ENCODE results near the gene GRIA1. TPM values are rescaled to one million over a fixed set of nuclear protein-coding genes. Genes with fewer than 3 reads are reported as not detected.

GRIA1 gene
- total RNA-seq, 1 experiment from 2014 or later, result not detected

DNA sequence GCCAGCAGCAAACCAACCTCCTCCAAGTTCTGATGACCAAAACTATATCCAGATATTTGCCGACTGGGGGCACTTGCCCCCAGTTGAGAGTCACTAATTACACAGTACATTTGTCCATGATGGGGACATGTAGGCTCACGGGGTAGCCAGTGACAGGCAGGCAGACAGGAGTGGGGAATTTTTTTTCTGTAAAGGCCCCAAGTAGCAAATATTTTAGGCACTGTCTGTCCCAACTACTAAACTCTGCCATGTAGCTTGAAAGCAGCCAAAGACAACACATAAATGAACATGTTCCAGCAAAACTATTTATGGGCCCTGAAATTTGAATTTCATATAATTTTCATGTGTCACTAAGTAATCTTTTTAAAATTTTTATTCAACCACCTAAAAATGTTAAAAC is 80.7 kb downstream of the GRIA1 start:
- Histone ChIP-seq H3K4me3 (ENCODE audit: low read depth in 2 of 2, low read length in 2 of 2) (no peak overlapping the region), H3K4me1 (ENCODE audit: control insufficient read depth, insufficient read depth, low read length) (no peaks in the 10 kb centered on the region), H3K36me3 (ENCODE audit: control insufficient read depth, insufficient read depth, low read length) (no peaks in the 10 kb centered on the region), H3K27ac (ENCODE audit: low read length) (no peak overlapping the region), H3K27me3 (ENCODE audit: control insufficient read depth, insufficient read depth, low read length) (no peaks in the 10 kb centered on the region), H3K9me3 (ENCODE audit: control insufficient read depth, insufficient read depth, low read depth, low read length) (no peaks in the 10 kb centered on the region)
- intact Hi-C loops (cut with micrococcal nuclease; ENCODE audit: unreplicated experiment) (no loop called here), in situ Hi-C loops (cut with HindIII; ENCODE audit: low pct_unique_long_range_greater_than_20kb, low sequenced_read_pairs) (no loop called here)
- no TSS peak for BruUV-seq (replicated peaks)
- ATAC-seq, result no peak
- ChIA-PET CTCF (no interaction called here), POLR2A (no interaction called here)
- DNase-seq (ENCODE audit: low read depth, low spot score), result no peak
- TF ChIP-seq, protein P1, sequence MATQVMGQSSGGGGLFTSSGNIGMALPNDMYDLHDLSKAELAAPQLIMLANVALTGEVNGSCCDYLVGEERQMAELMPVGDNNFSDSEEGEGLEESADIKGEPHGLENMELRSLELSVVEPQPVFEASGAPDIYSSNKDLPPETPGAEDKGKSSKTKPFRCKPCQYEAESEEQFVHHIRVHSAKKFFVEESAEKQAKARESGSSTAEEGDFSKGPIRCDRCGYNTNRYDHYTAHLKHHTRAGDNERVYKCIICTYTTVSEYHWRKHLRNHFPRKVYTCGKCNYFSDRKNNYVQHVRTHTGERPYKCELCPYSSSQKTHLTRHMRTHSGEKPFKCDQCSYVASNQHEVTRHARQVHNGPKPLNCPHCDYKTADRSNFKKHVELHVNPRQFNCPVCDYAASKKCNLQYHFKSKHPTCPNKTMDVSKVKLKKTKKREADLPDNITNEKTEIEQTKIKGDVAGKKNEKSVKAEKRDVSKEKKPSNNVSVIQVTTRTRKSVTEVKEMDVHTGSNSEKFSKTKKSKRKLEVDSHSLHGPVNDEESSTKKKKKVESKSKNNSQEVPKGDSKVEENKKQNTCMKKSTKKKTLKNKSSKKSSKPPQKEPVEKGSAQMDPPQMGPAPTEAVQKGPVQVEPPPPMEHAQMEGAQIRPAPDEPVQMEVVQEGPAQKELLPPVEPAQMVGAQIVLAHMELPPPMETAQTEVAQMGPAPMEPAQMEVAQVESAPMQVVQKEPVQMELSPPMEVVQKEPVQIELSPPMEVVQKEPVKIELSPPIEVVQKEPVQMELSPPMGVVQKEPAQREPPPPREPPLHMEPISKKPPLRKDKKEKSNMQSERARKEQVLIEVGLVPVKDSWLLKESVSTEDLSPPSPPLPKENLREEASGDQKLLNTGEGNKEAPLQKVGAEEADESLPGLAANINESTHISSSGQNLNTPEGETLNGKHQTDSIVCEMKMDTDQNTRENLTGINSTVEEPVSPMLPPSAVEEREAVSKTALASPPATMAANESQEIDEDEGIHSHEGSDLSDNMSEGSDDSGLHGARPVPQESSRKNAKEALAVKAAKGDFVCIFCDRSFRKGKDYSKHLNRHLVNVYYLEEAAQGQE (IDR thresholded peaks at IDR 0.05; ENCODE audit: insufficient read depth in 1 of 2, low read depth in 2 of 2, low read length in 1 of 2), result no peak
- TF ChIP-seq TCF7L2 (IDR thresholded peaks at IDR 0.05; ENCODE audit: low read depth, low read length) (no peak), POLR2AphosphoS5 (IDR thresholded peaks at IDR 0.05; ENCODE audit: low read depth, low read length) (no peak), SIN3A (IDR thresholded peaks at IDR 0.05; ENCODE audit: borderline replicate concordance, insufficient read depth, low read depth, low read length) (no peak)
- TF ChIP-seq, protein P2, sequence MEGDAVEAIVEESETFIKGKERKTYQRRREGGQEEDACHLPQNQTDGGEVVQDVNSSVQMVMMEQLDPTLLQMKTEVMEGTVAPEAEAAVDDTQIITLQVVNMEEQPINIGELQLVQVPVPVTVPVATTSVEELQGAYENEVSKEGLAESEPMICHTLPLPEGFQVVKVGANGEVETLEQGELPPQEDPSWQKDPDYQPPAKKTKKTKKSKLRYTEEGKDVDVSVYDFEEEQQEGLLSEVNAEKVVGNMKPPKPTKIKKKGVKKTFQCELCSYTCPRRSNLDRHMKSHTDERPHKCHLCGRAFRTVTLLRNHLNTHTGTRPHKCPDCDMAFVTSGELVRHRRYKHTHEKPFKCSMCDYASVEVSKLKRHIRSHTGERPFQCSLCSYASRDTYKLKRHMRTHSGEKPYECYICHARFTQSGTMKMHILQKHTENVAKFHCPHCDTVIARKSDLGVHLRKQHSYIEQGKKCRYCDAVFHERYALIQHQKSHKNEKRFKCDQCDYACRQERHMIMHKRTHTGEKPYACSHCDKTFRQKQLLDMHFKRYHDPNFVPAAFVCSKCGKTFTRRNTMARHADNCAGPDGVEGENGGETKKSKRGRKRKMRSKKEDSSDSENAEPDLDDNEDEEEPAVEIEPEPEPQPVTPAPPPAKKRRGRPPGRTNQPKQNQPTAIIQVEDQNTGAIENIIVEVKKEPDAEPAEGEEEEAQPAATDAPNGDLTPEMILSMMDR (IDR thresholded peaks at IDR 0.05), result no peak

DNA sequence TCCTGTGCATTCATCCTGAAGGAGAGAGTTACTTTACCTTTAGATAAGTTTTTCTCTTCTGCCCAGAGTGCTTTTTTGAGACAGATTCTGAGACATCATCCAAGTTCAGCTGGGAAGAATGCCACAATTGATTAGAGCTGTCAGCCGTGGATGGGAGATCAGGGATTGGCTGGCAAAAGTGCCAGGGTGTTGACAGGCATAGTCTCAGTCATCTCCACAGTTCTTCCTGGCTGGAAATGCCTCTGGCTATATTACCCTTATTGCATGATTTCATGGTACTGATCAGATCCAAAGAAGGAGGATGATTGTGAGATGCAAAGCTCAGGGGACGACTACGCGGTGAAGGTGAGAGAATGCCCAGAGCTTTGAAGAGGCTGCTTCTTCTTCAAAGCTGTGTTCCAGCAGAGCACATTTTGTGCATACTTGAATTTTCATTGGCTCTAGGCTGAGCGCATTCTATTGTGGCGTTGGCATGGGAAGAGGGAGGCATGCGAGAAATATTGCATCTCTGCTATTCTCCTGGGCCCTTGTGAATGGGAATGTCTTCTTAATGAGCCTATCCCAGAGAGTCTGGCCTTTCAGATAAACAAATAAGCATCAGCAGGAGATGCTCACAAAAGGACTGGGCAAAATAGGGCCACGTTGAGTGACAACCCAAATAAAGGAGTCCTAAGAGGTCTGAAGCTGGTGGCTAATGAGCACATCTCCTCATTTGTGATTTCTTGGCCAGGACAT is 82.1 kb downstream of the GRIA1 start:
- Histone ChIP-seq H3K36me3 (ENCODE audit: control insufficient read depth, insufficient read depth, low read length) (no peaks in the 10 kb centered on the region), H3K27me3 (ENCODE audit: control insufficient read depth, insufficient read depth, low read length) (no peaks in the 10 kb centered on the region), H3K4me3 (ENCODE audit: low read depth in 2 of 2, low read length in 2 of 2) (no peak overlapping the region), H3K4me1 (ENCODE audit: control insufficient read depth, insufficient read depth, low read length) (no peaks in the 10 kb centered on the region), H3K27ac (ENCODE audit: low read length) (no peak overlapping the region), H3K9me3 (ENCODE audit: control insufficient read depth, insufficient read depth, low read depth, low read length) (no peaks in the 10 kb centered on the region)
- DNase-seq (ENCODE audit: low read depth, low spot score), result no peak
- no TSS peak for BruUV-seq (replicated peaks)
- in situ Hi-C loops (cut with HindIII; ENCODE audit: low pct_unique_long_range_greater_than_20kb, low sequenced_read_pairs), result no loop called here
- intact Hi-C loops (cut with micrococcal nuclease; ENCODE audit: unreplicated experiment), result no loop called here
- no peak for ATAC-seq
- CTCF ChIA-PET, result no interaction called here
- POLR2A ChIA-PET, result no interaction called here
- TF ChIP-seq POLR2AphosphoS5 (IDR thresholded peaks at IDR 0.05; ENCODE audit: low read depth, low read length) (no peak), TCF7L2 (IDR thresholded peaks at IDR 0.05; ENCODE audit: low read depth, low read length) (no peak), SIN3A (IDR thresholded peaks at IDR 0.05; ENCODE audit: borderline replicate concordance, insufficient read depth, low read depth, low read length) (no peak)
- TF ChIP-seq, protein P1 (IDR thresholded peaks at IDR 0.05; ENCODE audit: insufficient read depth in 1 of 2, low read depth in 2 of 2, low read length in 1 of 2), result no peak
